Measurements from ENCODE around the gene RAD51B. TPM values are rescaled to one million over a fixed set of nuclear protein-coding genes. Genes with fewer than 3 reads are reported as not detected.

The RAD51B gene
- total and polyA plus RNA-seq, 9 of the 15 experiments (the other 6 are each of a cell fraction or from before 2014, with no cell fraction given): 8.5 to 17.3 (median 11.3) TPM

DNA sequence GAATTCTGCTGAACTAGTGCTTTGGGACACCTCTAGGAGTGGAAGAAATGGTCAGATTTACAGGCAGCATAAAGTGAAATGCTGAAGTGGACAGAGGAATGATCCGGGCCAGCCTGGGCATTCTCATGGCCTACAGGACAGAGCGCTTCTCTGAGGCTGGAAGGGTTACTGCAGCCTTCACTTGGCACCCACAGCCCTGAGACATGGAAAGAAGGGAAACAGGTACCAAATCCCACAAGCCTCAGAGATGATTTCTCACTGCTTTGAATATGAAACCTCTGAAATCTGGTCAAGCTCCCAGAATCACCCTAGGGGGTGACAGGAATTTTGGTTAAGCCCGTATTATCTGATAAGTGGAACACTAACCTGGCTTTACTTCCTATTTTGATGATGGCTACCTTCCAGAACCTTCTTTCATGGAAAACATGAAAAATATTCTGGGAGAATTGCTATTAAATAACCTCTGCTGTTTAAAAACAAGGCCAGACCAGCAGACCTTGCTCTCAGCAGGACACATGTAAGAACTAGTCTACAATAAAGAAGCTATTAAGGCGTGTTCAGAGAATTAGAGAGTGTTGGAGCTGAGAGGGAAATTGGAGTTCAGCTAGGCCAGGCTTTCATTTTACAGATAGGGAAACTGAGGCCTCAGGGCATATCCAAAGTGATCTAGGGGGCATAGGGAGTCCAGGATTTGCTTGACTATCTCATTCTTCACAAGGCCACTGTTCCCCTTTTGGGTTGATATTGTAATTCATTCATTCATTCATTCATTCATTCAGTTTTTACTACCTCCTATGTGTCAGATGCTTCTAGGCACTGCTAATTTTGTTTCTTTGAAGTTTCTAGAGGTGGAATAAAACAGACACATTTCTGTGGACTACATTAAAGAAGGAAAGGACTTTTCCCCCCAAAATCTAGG lies 691.8 kb downstream of the RAD51B start:
- Histone ChIP-seq H2AFZ (ENCODE audit: low read depth, low read length) (no peak overlapping the region), H3K9me1 (ENCODE audit: control insufficient read depth, insufficient read depth, low read length) (no peaks in the 10 kb centered on the region), H3K36me3 (ENCODE audit: control insufficient read depth, insufficient read depth, low read length) (no peaks in the 10 kb centered on the region), H3K4me1 (replicated peaks in 1 of 2; ENCODE audit: control insufficient read depth in 2 of 2, insufficient read depth in 2 of 2, low read length in 2 of 2) (no peaks in the 10 kb centered on the region; a peak in 1 of 5 replicates), H3K79me2 (ENCODE audit: control insufficient read depth, insufficient read depth, low read length) (no peaks in the 10 kb centered on the region), H3K9ac (ENCODE audit: insufficient read depth in 1 of 2, low read depth in 2 of 2, low read length in 2 of 2) (no peak overlapping the region), H3K27me3 (ENCODE audit: control insufficient read depth in 2 of 2, insufficient read depth in 2 of 2, low read length in 2 of 2) (no peaks in the 10 kb centered on the region), H4K20me1 (replicated peaks; ENCODE audit: control insufficient read depth, insufficient read depth, low read length) (no peaks in the 10 kb centered on the region), H3K4me3 (no peak overlapping the region), H3K27ac (ENCODE audit: extremely low read depth, low read depth, low read length) (no peak overlapping the region), H3K4me2 (ENCODE audit: insufficient read depth, low read length) (no peak overlapping the region), H3K9me3 (replicated peaks; ENCODE audit: control insufficient read depth, insufficient read depth, low read depth, low read length) (no peaks in the 10 kb centered on the region)
- intact Hi-C loops (cut with micrococcal nuclease): no loop called here
- no TSS peak for BruUV-seq (replicated peaks)
- POLR2A ChIA-PET: interaction anchor here (0.8 kb wide), 1 partner anchor 9 kb away, joined by 3 read pairs; no protein-coding TSS in a partner anchor
- in situ Hi-C loops (cut with MboI): no loop called here
- FAIRE-seq: no peak
- DNase-seq (ENCODE audit: extremely low read depth in 1 of 4, low spot score in 3 of 4): no peak
- no peak for ATAC-seq
- CTCF ChIA-PET (ENCODE audit: low intra/inter-chr PET ratio): no interaction called here
- TF ChIP-seq ZC3H4 (CRISPR knock-in tag; IDR thresholded peaks at IDR 0.05; ENCODE audit: borderline replicate concordance) (no peak), ZNF24 (IDR thresholded peaks at IDR 0.05) (peak; percentile 88)
- 39% methylated on average over 4 of the region's 4 CpGs for WGBS (ENCODE audit: insufficient coverage, low coverage, missing lambda C conversion rate)

DNA sequence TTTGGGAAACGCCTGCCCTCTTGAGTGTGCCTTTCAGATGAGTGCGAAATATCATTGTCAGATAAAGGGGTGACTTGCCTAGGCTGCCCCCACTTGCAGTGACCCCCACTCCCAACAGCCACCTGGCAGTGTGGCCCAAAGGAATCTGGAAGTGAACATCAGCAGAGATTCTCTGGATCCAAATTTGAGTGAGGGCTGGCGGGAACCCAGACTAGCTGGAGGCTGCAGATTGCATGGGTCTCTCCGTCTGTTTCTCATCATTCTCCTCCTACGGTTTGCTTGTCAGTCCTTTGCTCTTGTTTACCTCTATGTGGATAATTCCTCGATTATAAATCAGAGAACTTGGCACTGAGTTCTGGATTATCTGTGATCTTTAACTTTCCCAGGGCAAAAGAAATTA lies 692.5 kb downstream of the RAD51B start:
- no TSS peak for BruUV-seq (replicated peaks)
- H3K36me3 ChIP-seq (ENCODE audit: control insufficient read depth, insufficient read depth, low read length): no peaks in the 10 kb centered on the region
- WGBS (ENCODE audit: insufficient coverage, low coverage, missing lambda C conversion rate): 40% methylated on average over 6 of the region's 6 CpGs
- H3K27ac ChIP-seq (ENCODE audit: extremely low read depth, low read depth, low read length): no peak overlapping the region
- H3K79me2 ChIP-seq (ENCODE audit: control insufficient read depth, insufficient read depth, low read length): no peaks in the 10 kb centered on the region
- intact Hi-C loops (cut with micrococcal nuclease): no loop called here
- no peak overlapping the region for H3K4me3 ChIP-seq
- no peak overlapping the region for H3K9ac ChIP-seq (ENCODE audit: insufficient read depth in 1 of 2, low read depth in 2 of 2, low read length in 2 of 2)
- no peak for TF ChIP-seq IFI16 (CRISPR knock-in tag; IDR thresholded peaks at IDR 0.05)
- no peaks in the 10 kb centered on the region for H4K20me1 ChIP-seq (replicated peaks; ENCODE audit: control insufficient read depth, insufficient read depth, low read length)
- no peaks in the 10 kb centered on the region for H3K9me3 ChIP-seq (replicated peaks; ENCODE audit: control insufficient read depth, insufficient read depth, low read depth, low read length)
- no peak for DNase-seq (ENCODE audit: extremely low read depth in 1 of 4, low spot score in 3 of 4)
- H2AFZ ChIP-seq (ENCODE audit: low read depth, low read length): no peak overlapping the region
- H3K4me1 ChIP-seq (replicated peaks in 1 of 2; ENCODE audit: control insufficient read depth in 2 of 2, insufficient read depth in 2 of 2, low read length in 2 of 2): no peaks in the 10 kb centered on the region; a peak in 1 of 5 replicates
- ChIA-PET CTCF (ENCODE audit: low intra/inter-chr PET ratio) (no interaction called here), POLR2A (interaction anchor here (0.7 kb wide), 1 partner anchor 14 kb away, joined by 3 read pairs; no protein-coding TSS in a partner anchor)
- no peak for ATAC-seq
- no peak overlapping the region for H3K4me2 ChIP-seq (ENCODE audit: insufficient read depth, low read length)
- no peaks in the 10 kb centered on the region for H3K9me1 ChIP-seq (ENCODE audit: control insufficient read depth, insufficient read depth, low read length)
- no peaks in the 10 kb centered on the region for H3K27me3 ChIP-seq (ENCODE audit: control insufficient read depth in 2 of 2, insufficient read depth in 2 of 2, low read length in 2 of 2)
- FAIRE-seq: no peak
- in situ Hi-C loops (cut with MboI): no loop called here

Measured in K562 (cell line).